GM18519 (cell line): ENCODE measurements around the gene CAMK2A.

Experiments
- ATAC-seq: cut with Tn5 transposase; IDR thresholded peaks from one replicate; pipeline ENCODE4 v1.9.1; 2021; ENCODE audit warnings: mild to moderate bottlenecking, moderate library complexity; ENCODE audit not compliant: unreplicated experiment, low FRiP score

Gene CAMK2A

GRCh38 chr5:150302301-150303069 is 12.9 kb upstream of the CAMK2A start, which contains the start of gene ARSI:
TSS of gene ARSI (minus strand) at chr5:150302905. CDS start at chr5:150302373, 532 bp downstream.
- no peak for ATAC-seq

- no peak for ATAC-seq
These were observed 12.3 kb upstream of the CAMK2A start for GRCh38 chr5:150301901-150302300.

GRCh38 chr5:150301170-150301505 is 11.6 kb upstream of the CAMK2A start:
- no peak for ATAC-seq

GRCh38 chr5:150300496-150301169 is 11.1 kb upstream of the CAMK2A start:
- no peak for ATAC-seq

GRCh38 chr5:150299571-150300327 is 10.2 kb upstream of the CAMK2A start:
- ATAC-seq: no peak

GRCh38 chr5:150298701-150299451 is 9.3 kb upstream of the CAMK2A start:
- no peak for ATAC-seq

GRCh38 chr5:150297934-150298595 is 8.5 kb upstream of the CAMK2A start:
- ATAC-seq: no peak

- ATAC-seq: no peak
These were observed 7.8 kb upstream of the CAMK2A start for GRCh38 chr5:150297236-150297890.

- ATAC-seq: no peak
These were observed 6.9 kb upstream of the CAMK2A start for GRCh38 chr5:150296496-150296895.

GRCh38 chr5:150295741-150296486 is 6.3 kb upstream of the CAMK2A start:
- ATAC-seq: no peak

- no peak for ATAC-seq
These were observed 5.6 kb upstream of the CAMK2A start for GRCh38 chr5:150295172-150295634.

GRCh38 chr5:150294551-150295071 is 5.0 kb upstream of the CAMK2A start:
- no peak for ATAC-seq

- ATAC-seq: no peak
These were observed 3.7 kb upstream of the CAMK2A start for GRCh38 chr5:150293091-150293941.

GRCh38 chr5:150291388-150292385 is 2.1 kb upstream of the CAMK2A start:
- ATAC-seq: no peak

- ATAC-seq: no peak
These were observed 782 bp downstream of the CAMK2A start for GRCh38 chr5:150288791-150289190.

- ATAC-seq: no peak
These were observed 1.2 kb downstream of the CAMK2A start for GRCh38 chr5:150288361-150288760.
